HCT116 (cell line): Measurements from ENCODE around the gene ZMYND12. TPM values are rescaled to one million over a fixed set of nuclear protein-coding genes. Genes with fewer than 3 reads are reported as not detected.

Source experiments
- ATAC-seq: fragments of 200-7000 bp; cut with Tn5 transposase; 2 replicates; pipeline ENCODE4 v1.9.1; 2020; ENCODE audit warnings: mild to moderate bottlenecking, moderate library complexity
- BruUV-seq: library from RNA; stranded (reverse); fragments of 400-500 nt; replicated peaks from 2 replicates; lab custom pipeline; 2021; lab: Mats Ljungman, UMichigan
- CTCF ChIA-PET: fragments of 300-600 bp; sonication (Branson Sonifier 250); formaldehyde crosslinking; loops from one replicate; lab custom pipeline; 2021; ENCODE audit warnings: antibody characterized with exemption; lab: Charles Lee
- POLR2A ChIA-PET: fragments of 300-600, 350-600 bp; sonication (Branson Sonifier 250); formaldehyde crosslinking; loops from one replicate; lab custom pipeline; 2021; ENCODE audit warnings: antibody characterized with exemption; lab: Charles Lee
- RAD21 ChIA-PET, 2 experiments: fragments of 300-600 bp; sonication (Branson Sonifier 250); formaldehyde crosslinking; loops; one replicate each; lab custom pipeline; 2023; ENCODE audit warnings: low total read pairs in 2 of 2; ENCODE audit not compliant: uncharacterized antibody in 2 of 2, unreplicated experiment in 2 of 2, low non-redundant PET in 1 of 2; lab: Charles Lee
- DNase-seq: peaks from one replicate; pipeline ENCODE4 v3.0.0-alpha.2; 2010; ENCODE audit warnings: low read depth, low spot score
- H2AFZ ChIP-seq: fragments of 200-600 bp; shearing (Covaris generic), sonication (generic); 2 replicates; pipeline ENCODE4 v1.6.1; 2017; ENCODE audit warnings: low read depth, mixed run types, mixed read lengths, antibody characterized with exemption, low read length; ENCODE audit not compliant: poor library complexity, severe bottlenecking
- H3K27ac ChIP-seq: 2 replicates; pipeline ENCODE4 v1.5.1; 2012; ENCODE audit warnings: low read depth, low read length
- H3K27me3 ChIP-seq: fragments of 200-600 bp; sonication (generic); 2 replicates; pipeline ENCODE4 v1.6.1; 2016; ENCODE audit warnings: mixed run types, low read length, mixed read lengths; ENCODE audit not compliant: insufficient read depth
- H3K36me3 ChIP-seq, 2 experiments: fragments of 200-500 bp in 1 of 2; fragments of 200-600 bp in 1 of 2; sonication (Bioruptor generic) in 1 of 2; sonication (generic) in 1 of 2; 2 replicates each; pipeline versions ENCODE4 v1.5.1 to v1.6.1; 2014 to 2016; ENCODE audit warnings: low read length in 2 of 2, inconsistent platforms in 1 of 2, mixed read lengths in 1 of 2, mixed run types in 1 of 2; ENCODE audit not compliant: insufficient read depth in 2 of 2, control insufficient read depth in 1 of 2
- H3K4me1 ChIP-seq, 2 experiments: fragments of 200-600 bp in 1 of 2; sonication (generic) in 1 of 2; 2 replicates each; pipeline versions ENCODE4 v1.5.1 to v1.6.1; 2012 to 2017; ENCODE audit warnings: low read length in 2 of 2, inconsistent platforms in 1 of 2, mild to moderate bottlenecking in 1 of 2, mixed read lengths in 1 of 2, mixed run types in 1 of 2, moderate library complexity in 1 of 2; ENCODE audit not compliant: insufficient read depth in 2 of 2, control insufficient read depth in 1 of 2
- H3K4me2 ChIP-seq: fragments of 200-600 bp; sonication (generic); 2 replicates; pipeline ENCODE4 v1.6.1; 2017; ENCODE audit warnings: mixed run types, low read length, mixed read lengths
- H3K4me3 ChIP-seq, 2 experiments: fragments of 200-600 bp in 1 of 2; sonication (generic) in 1 of 2; replicated peaks in 1 of 2; 2 replicates each; pipeline ENCODE4 v1.5.1; 2011 to 2016; ENCODE audit warnings: low read length in 2 of 2, control low read depth in 1 of 2, low read depth in 1 of 2, mild to moderate bottlenecking in 1 of 2, mixed read lengths in 1 of 2, mixed run types in 1 of 2
- H3K79me2 ChIP-seq: fragments of 200-600 bp; sonication (generic); 2 replicates; pipeline ENCODE4 v1.6.1; 2017; ENCODE audit warnings: mild to moderate bottlenecking, mixed run types, low read length, moderate library complexity, mixed read lengths; ENCODE audit not compliant: insufficient read depth
- H3K9ac ChIP-seq: fragments of 200-600 bp; sonication (generic); 2 replicates; pipeline ENCODE4 v1.6.1; 2016; ENCODE audit warnings: low read length, mixed read lengths
- H3K9me2 ChIP-seq: fragments of 200-600 bp; sonication (generic), shearing (Covaris generic); 2 replicates; pipeline ENCODE4 v1.6.1; 2017; ENCODE audit warnings: mixed run types, mild to moderate bottlenecking, moderate library complexity; ENCODE audit not compliant: insufficient read depth
- H3K9me3 ChIP-seq, 2 experiments: fragments of 200-500 bp in 1 of 2; fragments of 200-600 bp in 1 of 2; sonication (Bioruptor generic) in 1 of 2; sonication (generic) in 1 of 2; 2 replicates each; pipeline ENCODE4 v1.6.1; 2014 to 2017; ENCODE audit warnings: low read length in 2 of 2, mixed read lengths in 2 of 2, inconsistent platforms in 1 of 2, low read depth in 1 of 2, mild to moderate bottlenecking in 1 of 2, mixed run types in 1 of 2, moderate library complexity in 1 of 2; ENCODE audit not compliant: control insufficient read depth in 1 of 2, insufficient read depth in 1 of 2
- H4K20me1 ChIP-seq: fragments of 200-600 bp; sonication (generic), shearing (Covaris generic); 2 replicates; pipeline ENCODE4 v1.6.1; 2017; ENCODE audit warnings: mixed run types, mild to moderate bottlenecking, moderate library complexity; ENCODE audit not compliant: insufficient read depth
- ATF3 ChIP-seq: IDR thresholded peaks from 2 replicates; pipeline ENCODE4 v1.6.1; 2012
- CBX3 ChIP-seq: IDR thresholded peaks from 2 replicates; pipeline ENCODE4 v1.6.1; 2012; ENCODE audit warnings: low read depth
- CEBPB ChIP-seq: IDR thresholded peaks from 2 replicates; pipeline ENCODE4 v1.6.1; 2012; ENCODE audit warnings: low read depth
- EGR1 ChIP-seq: IDR thresholded peaks from 2 replicates; pipeline ENCODE4 v1.6.1; 2012; ENCODE audit warnings: low read depth
- EZH2phosphoT487 ChIP-seq: fragments of 200-600 bp; IDR thresholded peaks from 2 replicates; pipeline ENCODE4 v1.6.1; 2018; ENCODE audit warnings: antibody characterized with exemption, borderline replicate concordance
- JUND ChIP-seq: IDR thresholded peaks from 2 replicates; pipeline ENCODE4 v1.6.1; 2012
- POLR2AphosphoS5 ChIP-seq: IDR thresholded peaks from 2 replicates; pipeline ENCODE4 v1.6.1; 2011; ENCODE audit warnings: mild to moderate bottlenecking, low read depth, low read length, moderate library complexity
- SIN3A ChIP-seq: IDR thresholded peaks from 2 replicates; pipeline ENCODE4 v1.6.1; 2012; ENCODE audit warnings: low read depth
- SRF ChIP-seq: IDR thresholded peaks from 2 replicates; pipeline ENCODE4 v1.6.1; 2012; ENCODE audit warnings: low read depth
- ZFX ChIP-seq: fragments of 450-650 bp; IDR thresholded peaks from 2 replicates; pipeline ENCODE4 v1.6.1; 2017
- ZNF274 ChIP-seq: fragments of 200-500 bp; sonication (Bioruptor generic); IDR thresholded peaks from 2 replicates; pipeline ENCODE4 v1.6.1; 2014; ENCODE audit warnings: mild to moderate bottlenecking, low read depth, low read length, inconsistent platforms
- intact Hi-C: fragments of 100-400 bp; cut with micrococcal nuclease; formaldehyde crosslinking; loops from 2 replicates; pipeline ENCODE4 v1.10.0; 2022
- total RNA-seq: library from RNA; stranded (reverse); gene quantifications from one replicate; pipeline ENCODE4 v1.2.1, GENCODE V29; 2021; ENCODE audit not compliant: unreplicated experiment
- TF ChIP-seq, protein P1 (sequence below): IDR thresholded peaks from 2 replicates; pipeline ENCODE4 v1.6.1; 2012
- TF ChIP-seq, protein P2 (sequence below), 3 experiments: fragments of 200-600 bp in 1 of 3; sonication (generic) in 1 of 3; IDR thresholded peaks in 2 of 3; conservative IDR thresholded peaks in 1 of 3; 2 replicates each; pipeline ENCODE4 v1.5.1; 2012 to 2017; ENCODE audit warnings: low read depth in 2 of 3, low read length in 2 of 3, antibody characterized with exemption in 1 of 3, borderline replicate concordance in 1 of 3, control low read depth in 1 of 3, mild to moderate bottlenecking in 1 of 3, mixed read lengths in 1 of 3, mixed run types in 1 of 3, moderate library complexity in 1 of 3; ENCODE audit not compliant: insufficient read depth in 1 of 3
- TF ChIP-seq, protein P3 (sequence below): IDR thresholded peaks from 2 replicates; pipeline ENCODE4 v1.6.1; 2011; ENCODE audit warnings: mild to moderate bottlenecking, low read length, moderate library complexity; ENCODE audit not compliant: insufficient replicate concordance; ENCODE audit errors: extremely low read depth

ZMYND12 gene
- total RNA-seq, 1 experiment from 2014 or later = 0.25 TPM

DNA sequence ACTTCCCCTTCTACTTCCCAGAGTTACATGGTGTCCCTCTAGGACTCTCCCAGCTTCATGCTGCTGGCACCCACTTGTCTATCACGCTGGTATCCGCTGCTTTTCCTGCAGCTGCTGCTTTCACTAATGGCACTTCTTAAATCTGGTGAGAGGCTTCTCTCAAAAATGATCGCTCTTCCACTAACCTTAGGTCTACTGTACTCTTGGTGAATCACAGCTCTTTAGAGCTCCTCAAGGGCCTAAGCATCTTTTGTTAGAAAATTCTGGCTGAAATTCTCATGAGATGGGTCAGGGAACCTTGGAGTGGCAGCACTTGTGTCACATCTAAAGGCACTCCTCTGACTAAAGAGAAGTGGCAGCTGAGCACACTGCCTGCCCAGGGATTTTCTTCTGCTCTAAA, 32.1 kb downstream of the ZMYND12 start:
- no peak for ATAC-seq
- intact Hi-C loops = no loop called here
- no peaks in the 10 kb centered on the region for H3K9me3 ChIP-seq
- POLR2A ChIA-PET = no interaction called here
- no TSS peak for BruUV-seq
- H3K36me3 ChIP-seq = no peaks in the 10 kb centered on the region
- no peak overlapping the region for H3K9ac ChIP-seq
- no peak overlapping the region for H2AFZ ChIP-seq
- H3K4me3 ChIP-seq = no peak overlapping the region
- H3K4me2 ChIP-seq = no peak overlapping the region
- no peaks in the 10 kb centered on the region for H4K20me1 ChIP-seq
- TF ChIP-seq EZH2phosphoT487 (no peak), ZNF274 (no peak), SRF (no peak)
- TF ChIP-seq, protein P1, sequence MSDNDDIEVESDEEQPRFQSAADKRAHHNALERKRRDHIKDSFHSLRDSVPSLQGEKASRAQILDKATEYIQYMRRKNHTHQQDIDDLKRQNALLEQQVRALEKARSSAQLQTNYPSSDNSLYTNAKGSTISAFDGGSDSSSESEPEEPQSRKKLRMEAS = no peak
- H3K4me1 ChIP-seq = no peaks in the 10 kb centered on the region
- H3K79me2 ChIP-seq = no peaks in the 10 kb centered on the region
- CTCF ChIA-PET = no interaction called here
- no peak for DNase-seq
- H3K9me2 ChIP-seq = no peaks in the 10 kb centered on the region
- RAD21 ChIA-PET = no interaction called here
- H3K27me3 ChIP-seq = no peaks in the 10 kb centered on the region
- H3K27ac ChIP-seq = no peak overlapping the region

- H3K9ac ChIP-seq = no peak overlapping the region
- no TSS peak for BruUV-seq
- no peaks in the 10 kb centered on the region for H3K9me2 ChIP-seq
- ChIA-PET POLR2A (no interaction called here), RAD21 (no interaction called here), CTCF (no interaction called here)
- no peak for DNase-seq
- no peak overlapping the region for H3K4me3 ChIP-seq
- no peak overlapping the region for H2AFZ ChIP-seq
- no peaks in the 10 kb centered on the region for H3K79me2 ChIP-seq
- no peak overlapping the region for H3K4me2 ChIP-seq
- ATAC-seq = no peak
- intact Hi-C loops = no loop called here
- H3K4me1 ChIP-seq = no peaks in the 10 kb centered on the region
- H4K20me1 ChIP-seq = no peaks in the 10 kb centered on the region
- H3K9me3 ChIP-seq = no peaks in the 10 kb centered on the region
- no peak overlapping the region for H3K27ac ChIP-seq
- H3K36me3 ChIP-seq = no peaks in the 10 kb centered on the region
- no peaks in the 10 kb centered on the region for H3K27me3 ChIP-seq
- TF ChIP-seq SIN3A = no peak
- TF ChIP-seq, protein P2, sequence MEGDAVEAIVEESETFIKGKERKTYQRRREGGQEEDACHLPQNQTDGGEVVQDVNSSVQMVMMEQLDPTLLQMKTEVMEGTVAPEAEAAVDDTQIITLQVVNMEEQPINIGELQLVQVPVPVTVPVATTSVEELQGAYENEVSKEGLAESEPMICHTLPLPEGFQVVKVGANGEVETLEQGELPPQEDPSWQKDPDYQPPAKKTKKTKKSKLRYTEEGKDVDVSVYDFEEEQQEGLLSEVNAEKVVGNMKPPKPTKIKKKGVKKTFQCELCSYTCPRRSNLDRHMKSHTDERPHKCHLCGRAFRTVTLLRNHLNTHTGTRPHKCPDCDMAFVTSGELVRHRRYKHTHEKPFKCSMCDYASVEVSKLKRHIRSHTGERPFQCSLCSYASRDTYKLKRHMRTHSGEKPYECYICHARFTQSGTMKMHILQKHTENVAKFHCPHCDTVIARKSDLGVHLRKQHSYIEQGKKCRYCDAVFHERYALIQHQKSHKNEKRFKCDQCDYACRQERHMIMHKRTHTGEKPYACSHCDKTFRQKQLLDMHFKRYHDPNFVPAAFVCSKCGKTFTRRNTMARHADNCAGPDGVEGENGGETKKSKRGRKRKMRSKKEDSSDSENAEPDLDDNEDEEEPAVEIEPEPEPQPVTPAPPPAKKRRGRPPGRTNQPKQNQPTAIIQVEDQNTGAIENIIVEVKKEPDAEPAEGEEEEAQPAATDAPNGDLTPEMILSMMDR (IDR thresholded peaks at IDR 0.05 in 2 of 3, conservative IDR thresholded peaks at IDR 0.05 in 1 of 3; ENCODE audit: borderline replicate concordance in 1 of 3, insufficient read depth in 1 of 3, low read depth in 2 of 3, low read length in 2 of 3) = no peak
- TF ChIP-seq SRF = no peak
- TF ChIP-seq CBX3 = no peak
- TF ChIP-seq, protein P1 = no peak
- no peak for TF ChIP-seq JUND
- TF ChIP-seq ZFX = no peak
- TF ChIP-seq, protein P3, sequence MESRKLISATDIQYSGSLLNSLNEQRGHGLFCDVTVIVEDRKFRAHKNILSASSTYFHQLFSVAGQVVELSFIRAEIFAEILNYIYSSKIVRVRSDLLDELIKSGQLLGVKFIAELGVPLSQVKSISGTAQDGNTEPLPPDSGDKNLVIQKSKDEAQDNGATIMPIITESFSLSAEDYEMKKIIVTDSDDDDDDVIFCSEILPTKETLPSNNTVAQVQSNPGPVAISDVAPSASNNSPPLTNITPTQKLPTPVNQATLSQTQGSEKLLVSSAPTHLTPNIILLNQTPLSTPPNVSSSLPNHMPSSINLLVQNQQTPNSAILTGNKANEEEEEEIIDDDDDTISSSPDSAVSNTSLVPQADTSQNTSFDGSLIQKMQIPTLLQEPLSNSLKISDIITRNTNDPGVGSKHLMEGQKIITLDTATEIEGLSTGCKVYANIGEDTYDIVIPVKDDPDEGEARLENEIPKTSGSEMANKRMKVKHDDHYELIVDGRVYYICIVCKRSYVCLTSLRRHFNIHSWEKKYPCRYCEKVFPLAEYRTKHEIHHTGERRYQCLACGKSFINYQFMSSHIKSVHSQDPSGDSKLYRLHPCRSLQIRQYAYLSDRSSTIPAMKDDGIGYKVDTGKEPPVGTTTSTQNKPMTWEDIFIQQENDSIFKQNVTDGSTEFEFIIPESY = no peak
- no peak for TF ChIP-seq EGR1
- TF ChIP-seq ATF3 = no peak
- no peak for TF ChIP-seq POLR2AphosphoS5
- TF ChIP-seq CEBPB = no peak
Measured at GRCh38 chr1:42422737-42423136, 33.1 kb downstream of the ZMYND12 start.
